ENCODE data around the gene LLGL2.

LLGL2 gene

DNA sequence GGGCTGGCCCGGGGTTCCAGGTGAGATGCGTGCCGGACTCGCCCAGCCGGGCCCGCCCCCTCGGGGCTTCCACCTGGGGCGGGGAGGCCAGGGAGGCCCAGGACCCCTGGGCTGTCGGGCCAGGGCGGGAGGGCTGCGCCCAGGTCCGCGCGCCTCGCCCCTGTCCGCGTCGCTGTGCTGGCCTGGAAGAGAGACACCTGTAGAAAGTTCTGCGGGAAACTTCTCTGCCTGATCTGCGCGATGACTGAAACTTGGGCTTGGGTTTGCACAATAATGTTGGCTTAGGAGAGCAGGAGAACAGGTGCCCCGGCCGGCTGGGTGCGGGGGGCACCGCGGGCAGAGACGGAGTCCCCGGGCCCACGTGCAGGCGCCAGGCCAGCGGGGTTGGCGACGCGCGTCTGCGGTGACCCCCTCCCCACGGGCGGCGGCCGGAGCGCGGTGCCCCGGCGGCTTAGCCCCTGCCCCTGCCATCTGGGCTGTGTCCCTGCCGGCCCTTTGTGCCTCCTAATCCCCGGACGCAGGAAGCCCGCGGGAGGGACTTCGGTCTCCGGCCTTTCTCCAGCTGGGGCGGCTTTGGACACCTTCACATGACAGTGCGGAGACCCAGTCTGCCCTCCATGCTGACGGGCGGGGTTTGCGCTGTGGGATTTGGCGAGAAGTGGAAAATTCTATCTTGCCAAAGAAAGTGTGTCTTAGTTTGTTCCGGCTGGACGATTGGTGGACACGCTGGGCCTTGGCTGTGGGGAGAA is 483 bp downstream of the LLGL2 start:
- TF ChIP-seq, protein P1, sequence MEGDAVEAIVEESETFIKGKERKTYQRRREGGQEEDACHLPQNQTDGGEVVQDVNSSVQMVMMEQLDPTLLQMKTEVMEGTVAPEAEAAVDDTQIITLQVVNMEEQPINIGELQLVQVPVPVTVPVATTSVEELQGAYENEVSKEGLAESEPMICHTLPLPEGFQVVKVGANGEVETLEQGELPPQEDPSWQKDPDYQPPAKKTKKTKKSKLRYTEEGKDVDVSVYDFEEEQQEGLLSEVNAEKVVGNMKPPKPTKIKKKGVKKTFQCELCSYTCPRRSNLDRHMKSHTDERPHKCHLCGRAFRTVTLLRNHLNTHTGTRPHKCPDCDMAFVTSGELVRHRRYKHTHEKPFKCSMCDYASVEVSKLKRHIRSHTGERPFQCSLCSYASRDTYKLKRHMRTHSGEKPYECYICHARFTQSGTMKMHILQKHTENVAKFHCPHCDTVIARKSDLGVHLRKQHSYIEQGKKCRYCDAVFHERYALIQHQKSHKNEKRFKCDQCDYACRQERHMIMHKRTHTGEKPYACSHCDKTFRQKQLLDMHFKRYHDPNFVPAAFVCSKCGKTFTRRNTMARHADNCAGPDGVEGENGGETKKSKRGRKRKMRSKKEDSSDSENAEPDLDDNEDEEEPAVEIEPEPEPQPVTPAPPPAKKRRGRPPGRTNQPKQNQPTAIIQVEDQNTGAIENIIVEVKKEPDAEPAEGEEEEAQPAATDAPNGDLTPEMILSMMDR (conservative IDR thresholded peaks at IDR 0.05; ENCODE audit: low read depth, low read length): no peak
- H3K4me3 ChIP-seq (ENCODE audit: low read depth, low read length): peak overlapping the region; percentile 59
- DNase-seq (ENCODE audit: low read depth): no peak

DNA sequence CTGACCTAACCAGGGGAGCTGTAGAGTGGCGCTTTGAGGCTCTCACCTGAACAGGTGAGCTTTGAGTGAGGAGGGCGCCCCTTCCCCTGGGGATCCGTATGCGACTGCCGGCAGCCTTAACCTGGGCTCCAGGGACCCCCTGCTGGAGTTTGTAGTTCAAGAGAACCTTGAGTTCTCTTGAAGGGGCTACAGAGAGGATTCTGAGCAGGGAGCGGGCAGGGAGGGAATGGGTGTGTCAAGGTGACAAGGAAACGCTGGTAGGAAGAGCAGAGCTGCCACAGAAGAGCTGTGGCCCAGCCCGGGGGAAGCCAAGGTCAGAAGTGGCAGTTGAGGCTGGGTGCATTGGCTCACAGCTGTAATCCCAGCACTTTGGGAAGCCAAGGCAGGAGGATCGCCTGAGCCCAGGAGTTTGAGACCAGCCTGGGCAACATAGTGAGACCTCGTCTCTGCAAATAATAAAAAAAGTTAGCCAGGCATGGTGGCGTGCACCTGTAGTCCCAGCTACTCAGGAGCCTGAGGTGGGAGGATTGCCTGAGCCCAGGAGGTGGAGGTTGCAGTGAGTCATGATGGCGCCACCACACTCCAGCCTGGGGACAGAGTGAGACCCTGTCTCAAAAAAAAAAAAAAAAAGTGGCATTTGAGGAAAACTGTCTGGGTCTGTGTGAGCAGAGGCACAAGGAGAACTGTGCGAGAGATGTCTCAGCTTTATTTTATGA is 1.2 kb downstream of the LLGL2 start:
- no peak for DNase-seq (ENCODE audit: low read depth)
- TF ChIP-seq, protein P1 (conservative IDR thresholded peaks at IDR 0.05; ENCODE audit: low read depth, low read length): no peak
- H3K4me3 ChIP-seq (ENCODE audit: low read depth, low read length): no peak overlapping the region

DNA sequence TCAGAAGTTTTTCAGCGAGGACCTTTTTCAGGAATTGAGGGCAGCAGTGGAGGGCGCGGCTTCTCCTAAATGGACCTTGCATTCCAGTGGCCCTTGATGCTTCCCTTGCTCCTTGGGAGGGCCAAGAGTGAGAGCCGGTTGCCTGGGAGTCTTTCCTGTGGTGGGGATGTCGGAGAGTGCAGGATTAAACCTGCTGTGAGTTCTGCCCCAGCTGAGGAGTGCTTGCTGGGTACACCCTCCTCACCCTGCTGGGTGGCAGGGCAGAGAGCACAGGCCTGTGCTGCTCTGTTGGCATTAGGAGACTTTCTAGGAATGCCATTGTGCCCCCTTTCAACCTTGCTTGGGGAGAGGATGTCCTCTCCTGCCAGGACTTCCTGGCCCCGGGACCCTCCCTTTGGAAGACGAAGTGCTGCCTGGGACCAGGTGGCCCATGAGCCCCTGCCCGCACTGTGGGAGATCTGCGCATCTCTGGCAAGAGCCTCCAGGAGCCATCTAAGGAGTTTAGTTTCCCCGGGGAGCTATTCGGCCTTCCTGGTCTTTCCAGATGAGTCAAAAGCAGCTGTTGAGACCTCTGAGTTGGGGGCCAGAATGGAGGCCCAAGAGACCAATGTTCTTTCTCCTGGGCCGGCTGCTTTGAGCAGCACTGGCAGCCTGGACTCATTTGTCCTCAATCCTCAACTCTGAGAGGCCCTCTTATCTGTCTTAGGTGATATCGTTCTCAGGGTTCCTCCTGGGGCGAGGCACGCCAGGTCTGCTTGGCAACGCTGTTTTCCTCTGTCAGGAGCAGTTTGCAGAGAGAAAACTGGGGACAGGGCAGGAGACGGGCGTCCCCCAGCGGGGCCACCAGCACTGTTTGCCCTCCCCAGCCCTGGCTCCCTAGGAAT is 5.6 kb downstream of the LLGL2 start:
- H3K4me3 ChIP-seq (ENCODE audit: low read depth, low read length): no peak overlapping the region
- TF ChIP-seq, protein P1 (conservative IDR thresholded peaks at IDR 0.05; ENCODE audit: low read depth, low read length): no peak
- DNase-seq (ENCODE audit: low read depth): no peak

DNA sequence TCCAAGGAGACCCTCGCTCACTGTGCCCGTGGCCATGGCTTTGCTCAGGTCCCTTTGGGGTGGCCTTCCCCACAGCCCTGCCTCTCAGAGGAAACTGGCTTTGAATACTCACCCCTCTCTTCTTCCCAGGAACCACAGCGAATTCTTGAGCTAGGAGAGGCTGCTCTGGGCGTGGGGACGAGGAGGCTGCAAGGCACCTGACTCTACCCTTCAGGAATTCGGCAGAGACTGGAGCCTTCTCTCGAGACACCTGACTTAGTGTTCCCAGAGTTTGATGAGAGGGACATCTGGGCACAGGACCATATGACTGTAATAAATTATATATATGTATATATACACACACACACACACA is 6.2 kb downstream of the LLGL2 start:
- TF ChIP-seq, protein P1 (conservative IDR thresholded peaks at IDR 0.05; ENCODE audit: low read depth, low read length): no peak
- H3K4me3 ChIP-seq (ENCODE audit: low read depth, low read length): no peak overlapping the region
- DNase-seq (ENCODE audit: low read depth): no peak

DNA sequence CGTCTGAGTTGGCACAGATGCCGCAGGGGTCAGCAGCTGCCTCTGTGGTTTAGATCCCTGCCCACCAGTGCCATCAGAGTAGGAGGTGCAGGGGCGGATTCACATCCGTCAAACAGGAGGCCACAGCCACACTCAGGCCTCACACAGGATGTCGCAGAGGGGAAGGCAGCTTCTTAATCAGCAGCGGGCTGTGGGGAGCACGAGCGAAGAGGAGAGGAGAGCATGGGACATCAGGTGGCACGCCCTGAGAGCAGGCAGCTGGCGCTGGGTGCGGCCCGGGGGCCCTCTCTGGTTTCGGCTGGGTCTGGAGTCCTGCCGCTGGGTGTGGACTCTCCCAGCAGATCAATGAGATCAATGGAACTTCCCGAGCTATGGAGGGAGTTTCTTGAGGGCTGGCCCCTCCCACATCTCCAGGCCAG is 9.6 kb downstream of the LLGL2 start:
- DNase-seq (ENCODE audit: low read depth): no peak
- TF ChIP-seq, protein P1 (conservative IDR thresholded peaks at IDR 0.05; ENCODE audit: low read depth, low read length): no peak
- no peak overlapping the region for H3K4me3 ChIP-seq (ENCODE audit: low read depth, low read length)

DNA sequence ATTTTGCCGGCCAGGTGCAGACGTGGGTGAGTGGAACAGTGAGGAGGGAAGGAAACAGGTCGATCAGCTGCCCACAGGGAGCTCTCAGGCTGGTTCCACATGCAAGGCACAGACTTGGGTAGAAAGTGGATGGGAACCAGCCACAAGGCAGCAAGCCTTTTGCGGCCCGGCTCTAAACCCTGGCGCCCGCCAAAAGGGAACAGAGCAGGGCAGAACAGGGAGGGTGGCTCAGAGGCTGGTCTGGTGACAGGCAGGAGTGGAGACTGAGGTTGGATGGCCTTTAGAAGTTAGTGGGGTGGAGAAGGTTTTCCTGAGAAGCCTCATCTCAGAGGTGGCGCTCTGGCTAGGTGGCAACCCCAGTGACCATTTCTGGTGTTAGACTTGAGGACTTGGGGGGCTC is 10.4 kb downstream of the LLGL2 start:
- H3K4me3 ChIP-seq (ENCODE audit: low read depth, low read length): no peak overlapping the region
- TF ChIP-seq, protein P1 (conservative IDR thresholded peaks at IDR 0.05; ENCODE audit: low read depth, low read length): no peak
- DNase-seq (ENCODE audit: low read depth): no peak
